Kidney (tissue), 14 donors: ENCODE data around the gene LHCGR. TPM values are rescaled to one million over a fixed set of nuclear protein-coding genes. Genes with fewer than 3 reads are reported as not detected.

Source experiments
- DNase-seq, 5 donors: peaks; one replicate each; pipeline ENCODE4 v3.0.0-alpha.2; 2013 to 2020
- FAIRE-seq: peaks from 2 replicates; lab custom pipeline; 2012; peaks lifted over from hg19 to GRCh38; lab: Jason Lieb, UNC
- H3K27ac ChIP-seq, 2 donors: one replicate each; pipeline ENCODE4 v1.7.0; 2013; ENCODE audit warnings: low read depth in 2 of 2, low read length in 2 of 2, inconsistent platforms in 1 of 2
- H3K27me3 ChIP-seq: one replicate; pipeline ENCODE4 v1.7.1; 2013; ENCODE audit warnings: low read length, inconsistent platforms; ENCODE audit not compliant: control insufficient read depth, insufficient read depth
- H3K36me3 ChIP-seq, 3 donors: one replicate each; pipeline versions ENCODE4 v1.7.0 to v1.7.1; 2013; ENCODE audit warnings: low read length in 3 of 3, control low read depth in 1 of 3, inconsistent platforms in 1 of 3; ENCODE audit not compliant: insufficient read depth in 3 of 3, control insufficient read depth in 2 of 3
- H3K4me1 ChIP-seq, 3 donors: one replicate each; pipeline versions ENCODE4 v1.7.0 to v1.7.1; 2013; ENCODE audit warnings: low read length in 3 of 3, inconsistent platforms in 1 of 3, low read depth in 1 of 3; ENCODE audit not compliant: control insufficient read depth in 2 of 3, insufficient read depth in 2 of 3
- H3K4me3 ChIP-seq, 3 donors: one replicate each; pipeline versions ENCODE4 v1.7.0 to v1.8.1; 2013; ENCODE audit warnings: low read length in 3 of 3, control low read depth in 1 of 3, inconsistent platforms in 1 of 3
- H3K9ac ChIP-seq, 3 donors: one replicate each; pipeline versions ENCODE4 v1.7.0 to v1.7.1; 2013; ENCODE audit warnings: low read length in 3 of 3, control low read depth in 1 of 3, inconsistent platforms in 1 of 3
- H3K9me3 ChIP-seq, 3 donors: one replicate each; pipeline versions ENCODE4 v1.7.0 to v1.7.1; 2013; ENCODE audit warnings: low read length in 3 of 3, control low read depth in 1 of 3, inconsistent platforms in 1 of 3; ENCODE audit not compliant: control insufficient read depth in 2 of 3, insufficient read depth in 1 of 3
- CTCF ChIP-seq: IDR thresholded peaks from 3 replicates; pipeline ENCODE4 v1.5.1; 2012; ENCODE audit warnings: mild to moderate bottlenecking, moderate library complexity, borderline replicate concordance; ENCODE audit not compliant: insufficient read depth; ENCODE audit errors: extremely low read depth
- intact Hi-C: fragments of 100-400 bp; cut with DNase I; formaldehyde crosslinking; loops from one replicate; pipeline ENCODE4 v1.11.1; 2022
- polyA plus RNA-seq: library from polyadenylated mRNA; stranded (reverse); fragments of 350-450 nt; fragmentation: Illumina TruSeq; extraction: RNeasy Lipid Tissue Mini Kit (QIAGEN cat#74804); gene quantifications from one replicate; pipeline ENCODE4 v1.2.3, GENCODE V29; 2014; ENCODE audit warnings: low read depth, low replicate concordance; ENCODE audit not compliant: insufficient read depth
- total RNA-seq: library from RNA; stranded (reverse); fragmentation: NEBNext Ultra II Directional; extraction: Animal tissue kit (Norgen Biotek cat#: 25700); gene quantifications from one replicate; pipeline ENCODE4 v1.2.1, GENCODE V29; 2021
- donor health status: control.
- donor health status: control.
- donor health status: control.
- donor health status: control.
- donor health status: control.
- donor health status: DM: yes; HTN: yes; CAD: no.
- donor health status: Normal renal cell carcinoma (clear cell type).

LHCGR gene
- total and polyA plus RNA-seq, 2 donors from 2014 or later, result not detected

- intact Hi-C loops, result no loop called here
These were observed 650 bp downstream of the LHCGR start for GRCh38 chr2:48754874-48755273.

GRCh38 chr2:48753228-48753627 is 2.3 kb downstream of the LHCGR start:
- H3K4me1 ChIP-seq, result peaks cover 0 to 4% (median 0%) of the 10 kb centered on the region in 3 donors
- FAIRE-seq, result no peak
- no peak for TF ChIP-seq CTCF
- no peaks in the 10 kb centered on the region for H3K36me3 ChIP-seq
- no peaks in the 10 kb centered on the region for H3K9me3 ChIP-seq
- intact Hi-C loops, result no loop called here
- H3K9ac ChIP-seq, result no peak overlapping the region
- no peak overlapping the region for H3K27ac ChIP-seq
- no peaks in the 10 kb centered on the region for H3K27me3 ChIP-seq
- H3K4me3 ChIP-seq, result no peak overlapping the region
- no peak for DNase-seq

More at GRCh38 chr2:48754874-48755273, 650 bp downstream of the LHCGR start:
- DNase-seq (no peak), FAIRE-seq (no peak)
- Histone ChIP-seq H3K9me3 (no peaks in the 10 kb centered on the region), H3K27ac (no peak overlapping the region), H3K4me1 (peaks cover 0 to 4% (median 0%) of the 10 kb centered on the region in 3 donors), H3K9ac (no peak overlapping the region), H3K36me3 (no peaks in the 10 kb centered on the region), H3K4me3 (peak overlapping the region in 1 of 3 donors; percentile 34), H3K27me3 (no peaks in the 10 kb centered on the region)
- no peak for TF ChIP-seq CTCF

DNA sequence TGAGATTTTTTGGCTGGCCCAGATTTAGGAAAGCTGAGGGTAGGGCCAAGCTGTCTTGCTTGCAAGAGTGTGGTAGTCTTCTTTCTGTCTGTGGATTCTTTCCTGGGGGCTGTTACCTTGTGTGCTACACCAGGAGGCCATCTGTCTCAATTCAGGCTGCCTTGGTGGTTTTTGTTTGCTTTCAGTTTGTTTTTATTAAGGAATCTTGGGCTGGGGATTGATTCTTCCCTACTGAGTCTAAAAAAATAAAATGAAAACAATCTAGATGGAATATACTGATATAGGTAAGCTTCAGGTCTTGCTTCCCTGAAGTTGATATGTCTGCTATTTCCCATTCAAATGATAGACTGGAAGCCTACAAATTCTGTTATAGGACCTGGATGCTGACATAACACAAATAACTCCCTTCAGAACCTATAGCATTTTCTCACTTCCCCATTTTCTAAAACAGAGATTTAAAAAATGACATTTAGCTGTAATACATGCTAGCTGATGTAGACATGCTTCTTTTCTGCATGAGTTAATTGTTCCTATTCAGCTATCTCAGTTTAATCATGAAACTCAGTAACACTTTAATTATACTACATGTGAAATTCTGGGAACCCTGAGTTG is 5.3 kb downstream of the LHCGR start:
- Histone ChIP-seq H3K9ac (no peak overlapping the region), H3K4me3 (no peak overlapping the region), H3K4me1 (peaks cover 0 to 4% (median 0%) of the 10 kb centered on the region in 3 donors), H3K9me3 (no peaks in the 10 kb centered on the region), H3K27me3 (no peaks in the 10 kb centered on the region), H3K36me3 (no peaks in the 10 kb centered on the region), H3K27ac (no peak overlapping the region)
- no peak for FAIRE-seq
- TF ChIP-seq CTCF, result no peak
- intact Hi-C loops, result no loop called here
- no peak for DNase-seq
